HG03354 (cell line): ENCODE measurements around the gene ENO3.
A peak's percentile ranks its signal among the peaks of the same experiment; 100 is the strongest.

Source experiments
- ATAC-seq: cut with Tn5 transposase; IDR thresholded peaks from one replicate; pipeline ENCODE4 v1.9.1; 2021; ENCODE audit warnings: mild to moderate bottlenecking; ENCODE audit not compliant: unreplicated experiment, poor library complexity, severe bottlenecking

Gene ENO3

DNA sequence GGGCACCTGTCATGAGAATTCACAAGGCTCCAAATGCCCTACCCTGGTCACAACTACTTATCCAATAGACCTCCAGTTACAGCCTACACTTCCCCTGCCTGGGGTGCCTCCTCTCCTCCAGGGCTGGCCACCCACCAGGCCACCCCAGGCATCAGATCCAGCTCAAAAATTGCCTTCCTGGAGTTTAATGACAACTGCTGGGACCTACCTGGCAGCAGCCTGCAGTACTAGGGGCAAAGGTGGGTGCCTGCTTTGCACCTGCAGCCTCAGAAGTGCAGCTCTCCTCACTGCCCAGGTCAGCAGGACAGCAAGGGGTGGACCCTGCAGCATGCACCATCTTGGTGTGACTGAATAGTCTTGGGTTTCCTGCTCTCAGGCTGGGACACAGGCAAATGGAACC lies 15.3 kb upstream of the ENO3 start:
- no peak for ATAC-seq

DNA sequence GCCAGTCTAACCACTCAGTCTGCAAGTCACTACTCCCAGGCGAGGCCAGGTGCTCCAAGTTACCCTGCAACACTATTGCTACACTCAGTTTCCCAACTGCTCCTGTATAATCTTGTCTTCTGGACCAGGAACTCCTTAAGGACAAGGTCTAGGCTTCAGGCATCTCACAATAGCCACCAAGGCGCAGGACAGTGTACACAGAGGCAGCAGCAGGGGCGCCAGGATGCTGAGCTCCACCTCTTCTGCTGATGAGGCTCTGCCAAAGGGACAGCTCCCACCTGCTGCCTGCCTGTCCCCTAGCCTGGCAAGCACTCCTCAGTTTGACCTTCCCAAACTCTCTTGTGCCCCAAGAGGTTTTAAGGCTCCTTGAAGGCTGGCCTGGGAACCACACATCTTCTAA lies 14.5 kb upstream of the ENO3 start:
- no peak for ATAC-seq

DNA sequence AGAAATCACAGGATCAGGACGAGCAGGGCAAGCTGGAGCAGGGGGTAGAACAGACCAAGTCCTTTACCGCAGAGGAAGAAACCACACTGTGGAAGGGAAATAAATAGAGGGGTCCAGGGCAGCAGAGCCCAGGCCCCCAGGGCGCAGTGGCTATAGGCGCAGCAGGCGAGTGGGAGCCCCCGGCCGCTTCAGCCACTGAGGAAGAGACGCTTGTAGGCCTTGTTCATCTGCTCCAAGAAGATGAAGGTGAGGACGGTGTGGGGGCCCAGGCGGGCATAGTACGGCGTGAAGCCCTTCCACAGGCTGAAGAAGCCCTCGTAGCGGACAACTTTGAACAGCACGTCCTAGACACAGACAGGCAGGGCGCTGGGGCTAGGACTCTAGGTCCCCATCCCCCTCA lies 13.4 kb upstream of the ENO3 start:
- ATAC-seq, result no peak

DNA sequence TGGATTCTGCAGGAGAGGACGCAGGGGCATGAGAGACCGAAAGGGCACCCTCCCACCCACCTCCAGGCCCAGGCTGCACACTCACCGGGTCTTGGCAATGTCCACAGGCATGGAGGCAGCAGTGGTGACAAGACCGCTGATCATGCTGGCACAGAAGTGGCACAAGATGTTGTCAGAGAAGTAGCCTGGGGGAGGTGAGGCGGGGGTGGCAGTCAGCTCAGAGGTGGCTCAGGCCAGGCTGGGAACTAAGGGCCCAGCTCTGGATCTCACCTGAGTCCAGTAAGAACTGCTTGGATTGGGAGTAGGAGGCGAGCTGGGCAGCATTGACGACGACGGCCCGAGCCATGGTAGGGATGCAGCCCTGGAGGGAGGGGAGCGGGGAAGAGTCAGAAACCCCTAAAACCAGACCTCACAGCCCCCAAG lies 12.8 kb upstream of the ENO3 start:
- no peak for ATAC-seq

DNA sequence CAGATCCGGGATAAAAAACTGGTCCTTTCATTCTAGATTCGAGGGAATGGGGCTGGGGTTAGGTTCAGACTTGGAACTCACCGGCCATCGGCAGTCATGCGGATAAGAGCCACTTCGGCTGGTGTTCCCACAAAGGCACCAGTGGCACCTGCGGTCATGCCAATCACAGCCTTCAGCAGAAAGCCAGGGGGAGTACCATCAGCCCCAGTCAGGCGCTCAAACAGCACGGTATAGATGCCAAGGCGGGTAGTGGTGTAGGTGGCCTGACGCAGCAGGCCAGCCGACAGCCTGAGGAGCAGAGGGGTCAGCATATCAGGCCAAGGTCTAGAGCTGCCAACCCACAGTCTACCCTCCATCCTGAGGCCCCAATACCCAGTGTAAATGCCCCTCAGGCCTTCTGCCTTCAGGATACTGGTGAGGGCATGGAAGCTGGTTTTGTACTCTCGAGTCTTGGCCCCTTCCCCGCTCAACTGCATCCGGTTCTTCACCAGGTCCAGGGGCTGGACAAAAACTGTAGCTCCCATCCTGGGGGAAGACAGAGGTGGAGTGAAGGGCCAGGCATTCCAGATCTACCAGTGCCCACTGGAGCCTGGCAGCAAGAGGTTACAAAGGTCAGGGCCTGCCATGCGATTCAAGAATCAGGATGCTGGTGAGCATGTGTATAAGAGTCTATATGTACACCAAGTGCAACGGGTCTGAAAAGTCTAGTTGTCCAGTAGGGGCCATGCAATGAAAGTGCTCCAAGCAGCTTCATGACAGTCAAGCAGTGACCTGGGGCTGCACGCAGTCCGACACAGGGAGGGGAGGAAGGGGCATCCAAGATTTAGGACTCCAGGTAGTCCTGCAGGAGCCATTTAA lies 12.0 kb upstream of the ENO3 start:
- ATAC-seq, result no peak

DNA sequence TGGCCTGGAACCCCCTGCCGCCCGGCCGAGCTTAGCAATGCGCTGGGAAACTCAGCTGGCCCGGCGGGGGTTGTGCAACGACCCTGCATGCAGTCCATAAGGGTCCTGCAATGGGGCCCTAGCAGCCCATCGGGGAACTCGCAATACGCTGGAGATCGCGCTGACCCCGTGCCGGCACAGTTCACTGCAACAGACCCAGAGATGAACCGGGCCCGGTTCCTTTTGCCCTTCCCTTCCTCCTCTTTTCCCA lies 11.4 kb upstream of the ENO3 start:
- ATAC-seq, result peak; percentile 14

DNA sequence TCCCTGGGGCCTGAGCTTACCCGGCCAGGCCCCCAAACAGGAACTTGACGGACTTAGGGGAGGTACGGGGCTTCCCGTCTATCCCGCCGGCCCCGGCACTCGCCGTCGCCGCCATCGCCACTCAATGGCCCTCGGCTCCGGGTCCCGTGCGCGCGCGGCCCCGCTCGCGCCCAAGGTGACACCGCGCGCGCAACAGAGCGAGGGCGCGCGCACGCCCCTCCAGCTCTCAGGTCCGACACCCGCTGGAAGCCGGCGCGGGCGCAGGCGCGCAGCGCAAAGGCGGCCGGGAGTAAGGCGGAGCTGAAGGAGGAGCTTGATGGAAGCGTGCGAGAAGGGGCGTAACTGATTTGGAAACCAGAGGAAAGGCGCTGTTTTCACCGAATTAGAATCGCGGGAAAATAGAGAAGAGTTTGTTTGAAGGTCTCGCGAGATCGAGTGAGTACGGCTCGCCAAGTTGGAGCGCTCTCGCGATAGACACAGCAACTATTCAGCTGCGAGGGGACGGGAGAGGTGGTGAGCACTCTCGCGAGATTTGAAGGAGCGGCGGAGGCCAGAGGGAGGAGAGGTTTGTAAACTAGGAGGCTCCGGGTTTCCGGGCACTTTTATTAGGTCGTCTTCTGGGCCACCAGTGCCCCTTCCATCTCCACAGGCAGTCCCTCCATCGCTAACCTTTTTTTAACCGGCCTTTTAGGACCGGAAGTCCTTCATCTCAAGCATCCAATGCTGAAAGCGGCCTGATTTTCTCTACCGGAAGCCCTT lies 10.9 kb upstream of the ENO3 start, which contains the start of the genes RNF167 and SLC25A11:
Gene RNF167, plus strand, starts transcription at position 473 of the 759 bp plus-strand sequence. CDS start 642 bp downstream, outside the sequence.
Gene SLC25A11, minus strand, starts transcription at position 251 of the 759 bp plus-strand sequence. Its CDS starts 136 bp downstream, at position 115.
- peak; percentile 77 for ATAC-seq

DNA sequence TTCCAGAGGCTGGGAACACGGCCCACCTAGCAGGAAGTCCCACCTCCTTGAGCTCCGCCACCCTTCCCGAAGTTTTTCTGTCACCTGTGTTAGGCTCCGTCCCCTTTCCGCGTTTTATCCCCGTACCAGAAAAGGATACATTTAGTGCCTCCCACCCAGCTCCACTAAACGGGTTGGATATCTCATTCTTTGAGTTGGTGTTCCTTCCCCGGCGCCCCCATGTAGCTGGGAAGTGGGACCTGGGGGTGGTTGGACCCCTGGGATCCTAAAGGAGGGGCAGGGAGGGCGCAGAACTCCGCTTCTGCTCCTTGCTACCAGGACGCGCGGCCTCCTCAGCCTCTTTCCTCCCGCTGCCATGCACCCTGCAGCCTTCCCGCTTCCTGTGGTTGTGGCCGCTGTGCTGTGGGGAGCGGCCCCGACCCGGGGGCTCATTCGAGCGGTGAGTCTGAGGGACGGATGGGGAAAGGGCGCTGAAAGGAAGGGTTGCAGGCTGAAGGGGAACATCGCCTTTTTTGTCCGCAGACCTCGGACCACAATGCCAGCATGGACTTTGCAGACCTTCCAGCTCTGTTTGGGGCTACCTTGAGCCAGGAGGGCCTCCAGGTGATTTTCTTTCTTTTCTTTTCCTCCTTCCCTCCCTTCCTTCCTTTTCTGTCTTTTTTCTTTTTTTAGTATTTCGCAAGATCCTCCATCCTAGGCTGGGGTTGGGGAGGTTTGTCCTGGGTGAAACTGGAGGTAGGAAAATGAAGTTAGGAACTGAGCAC lies 10.2 kb upstream of the ENO3 start:
- ATAC-seq, result no peak

DNA sequence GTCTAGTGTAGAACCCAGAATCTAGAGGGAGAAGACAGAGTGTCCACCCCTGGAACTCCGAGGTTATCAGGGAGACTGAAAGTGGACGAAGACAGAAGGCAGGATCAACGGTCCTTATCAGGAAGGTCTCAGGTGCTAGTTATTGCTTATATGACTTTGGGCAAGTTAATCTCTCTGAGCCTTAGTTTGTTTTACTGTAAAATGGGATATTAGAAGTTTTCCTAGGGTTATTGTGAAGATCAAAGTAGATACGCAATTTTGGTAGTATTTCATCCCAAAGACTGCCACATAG lies 9.7 kb upstream of the ENO3 start:
- ATAC-seq, result no peak

DNA sequence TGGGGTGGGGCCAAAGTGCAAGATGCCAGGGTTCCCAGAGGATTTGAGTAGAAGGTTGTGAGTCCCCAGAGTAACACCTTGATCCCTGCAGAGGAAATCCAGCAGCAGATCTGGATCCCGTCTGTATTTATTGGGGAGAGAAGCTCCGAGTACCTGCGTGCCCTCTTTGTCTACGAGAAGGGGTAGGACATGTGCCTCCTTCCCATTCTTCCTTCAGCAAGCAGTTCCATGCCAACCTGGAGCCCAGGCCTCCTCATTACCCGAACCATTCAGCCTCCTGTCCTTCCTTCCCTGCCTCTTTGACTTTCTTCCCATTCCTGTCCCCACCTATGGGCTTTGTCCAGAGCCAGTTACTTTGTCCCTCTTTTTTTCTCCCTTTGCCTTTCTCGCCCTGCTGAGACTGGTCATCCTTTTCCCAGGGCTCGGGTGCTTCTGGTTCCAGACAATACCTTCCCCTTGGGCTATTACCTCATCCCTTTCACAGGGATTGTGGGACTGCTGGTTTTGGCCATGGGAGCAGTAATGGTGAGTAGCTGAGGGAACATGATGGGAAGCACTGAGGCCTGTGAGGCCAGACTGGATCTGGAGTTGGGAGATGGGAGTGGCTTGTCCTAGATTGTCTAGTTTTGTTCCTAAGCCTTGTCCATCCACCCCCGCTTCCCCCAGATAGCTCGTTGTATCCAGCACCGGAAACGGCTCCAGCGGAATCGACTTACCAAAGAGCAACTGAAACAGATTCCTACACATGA lies 8.0 kb upstream of the ENO3 start:
- ATAC-seq, result no peak

DNA sequence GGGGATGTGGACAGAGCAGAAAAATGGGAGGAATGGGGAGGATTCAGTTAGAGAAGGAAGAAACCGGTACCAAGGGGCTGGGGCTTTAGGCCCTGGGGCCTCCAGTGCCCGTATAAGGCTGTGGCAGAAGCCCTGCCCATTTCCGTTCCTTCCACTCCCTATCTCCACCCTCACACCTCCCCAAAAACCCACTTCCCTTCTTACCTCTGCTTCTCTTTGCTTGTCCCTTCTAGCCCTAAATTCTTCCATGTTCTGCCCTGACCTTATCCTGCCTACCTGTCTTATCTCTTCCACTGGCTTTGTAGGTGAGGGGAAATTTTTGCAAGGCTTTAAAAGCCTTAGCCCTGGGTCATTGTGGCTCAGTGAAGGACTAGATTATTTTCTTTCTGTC lies 6.8 kb upstream of the ENO3 start:
- no peak for ATAC-seq

DNA sequence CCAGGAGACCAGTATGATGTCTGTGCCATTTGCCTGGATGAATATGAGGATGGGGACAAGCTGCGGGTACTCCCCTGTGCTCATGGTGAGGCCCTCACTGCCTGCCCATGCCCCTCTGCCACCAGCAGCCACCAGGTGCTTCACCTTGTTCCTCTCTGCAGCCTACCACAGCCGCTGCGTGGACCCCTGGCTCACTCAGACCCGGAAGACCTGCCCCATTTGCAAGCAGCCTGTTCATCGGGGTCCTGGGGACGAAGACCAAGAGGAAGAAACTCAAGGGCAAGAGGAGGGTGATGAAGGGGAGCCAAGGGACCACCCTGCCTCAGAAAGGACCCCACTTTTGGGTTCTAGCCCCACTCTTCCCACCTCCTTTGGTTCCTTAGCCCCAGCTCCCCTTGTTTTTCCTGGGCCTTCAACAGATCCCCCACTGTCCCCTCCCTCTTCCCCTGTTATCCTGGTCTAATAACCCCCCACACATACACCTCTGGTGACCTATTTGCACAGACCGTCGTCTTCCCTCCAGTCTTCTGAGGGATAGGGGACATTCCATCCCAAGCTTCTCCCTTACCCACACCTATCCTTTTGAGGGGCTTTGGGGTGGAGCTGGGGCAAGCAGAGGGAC lies 6.3 kb upstream of the ENO3 start:
- no peak for ATAC-seq

DNA sequence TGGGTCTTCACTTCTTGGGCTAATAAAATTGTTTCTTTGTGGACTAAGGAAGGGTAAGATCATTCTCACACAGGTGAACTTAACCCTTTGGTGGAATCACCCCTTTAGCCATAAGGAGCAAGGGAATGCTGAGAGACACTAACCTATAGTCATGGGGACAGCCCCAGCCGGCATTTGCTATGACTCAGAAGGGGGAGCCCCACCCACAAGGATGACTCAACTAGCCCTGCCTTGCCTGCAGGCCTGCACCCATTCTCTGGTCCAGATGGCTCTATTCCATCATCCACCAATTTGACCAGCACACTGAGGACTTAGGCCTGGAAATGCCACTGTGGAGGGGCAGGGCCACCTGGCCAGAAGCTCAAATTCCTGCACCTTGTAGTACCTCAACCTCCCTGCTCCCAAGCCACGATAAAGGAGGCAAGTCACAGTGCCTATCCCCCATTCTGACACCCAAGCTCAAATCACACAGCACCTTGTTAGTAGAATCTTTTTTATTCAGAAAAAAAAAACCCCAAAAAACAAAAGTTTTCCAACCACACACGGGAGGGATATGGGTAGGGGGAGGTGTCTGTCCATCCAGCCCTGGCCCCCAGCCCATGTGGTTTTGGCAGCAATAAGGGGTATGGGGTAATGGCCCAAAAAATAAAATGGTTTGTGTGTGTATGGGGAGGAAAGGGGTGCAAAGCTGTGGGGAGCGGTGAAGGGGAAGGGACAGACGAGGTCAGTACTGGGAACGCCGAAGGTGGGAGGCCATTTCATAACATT lies 5.6 kb upstream of the ENO3 start:
- ATAC-seq, result peak; percentile 19

DNA sequence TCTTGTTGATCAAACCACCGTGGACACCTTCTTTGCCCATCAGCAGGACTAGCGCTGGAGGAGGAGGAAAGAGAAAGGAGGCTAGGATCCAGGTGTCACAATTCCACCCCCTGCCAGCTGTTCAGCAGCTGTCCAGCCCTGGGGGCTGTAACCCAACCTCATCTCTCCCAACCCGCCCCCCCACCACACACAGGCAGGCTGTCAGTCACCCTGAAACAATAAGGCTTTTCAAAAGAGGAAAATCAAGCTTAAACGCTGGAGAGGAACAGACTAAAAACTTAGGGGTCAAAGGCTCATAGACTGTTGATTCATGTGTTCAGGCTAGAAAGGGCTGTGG lies 5.0 kb upstream of the ENO3 start:
- no peak for ATAC-seq

DNA sequence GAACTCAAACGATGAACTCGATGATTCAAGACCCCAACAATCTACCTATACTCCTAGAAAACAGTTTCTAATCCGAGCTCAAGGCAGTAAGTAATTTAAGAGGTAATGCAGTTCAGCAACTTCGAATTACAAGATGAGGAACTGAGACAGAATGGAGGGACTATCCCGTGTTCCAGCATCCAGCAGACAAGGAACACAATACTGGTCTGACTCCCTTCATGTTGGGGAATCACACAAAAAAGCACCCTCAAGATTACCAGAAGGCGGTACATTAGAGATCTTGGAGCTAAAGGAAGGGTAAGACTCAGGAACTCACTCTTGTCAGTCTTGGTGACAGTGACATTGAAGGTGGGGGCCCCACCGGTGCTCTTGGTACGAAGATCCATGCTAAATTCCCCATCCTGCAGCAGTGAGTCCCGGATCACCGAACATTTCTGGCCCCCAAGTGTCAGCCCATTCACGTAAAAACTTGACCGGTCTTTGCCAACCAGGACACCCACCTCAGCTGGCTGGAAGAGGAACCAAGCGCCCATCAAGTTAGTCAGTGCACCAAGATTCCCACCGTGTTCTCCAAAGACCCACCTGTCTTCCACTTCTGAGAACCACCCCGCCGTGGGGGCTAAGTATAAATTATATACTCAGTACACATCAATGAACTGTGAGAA lies 4.5 kb upstream of the ENO3 start:
- ATAC-seq, result no peak

DNA sequence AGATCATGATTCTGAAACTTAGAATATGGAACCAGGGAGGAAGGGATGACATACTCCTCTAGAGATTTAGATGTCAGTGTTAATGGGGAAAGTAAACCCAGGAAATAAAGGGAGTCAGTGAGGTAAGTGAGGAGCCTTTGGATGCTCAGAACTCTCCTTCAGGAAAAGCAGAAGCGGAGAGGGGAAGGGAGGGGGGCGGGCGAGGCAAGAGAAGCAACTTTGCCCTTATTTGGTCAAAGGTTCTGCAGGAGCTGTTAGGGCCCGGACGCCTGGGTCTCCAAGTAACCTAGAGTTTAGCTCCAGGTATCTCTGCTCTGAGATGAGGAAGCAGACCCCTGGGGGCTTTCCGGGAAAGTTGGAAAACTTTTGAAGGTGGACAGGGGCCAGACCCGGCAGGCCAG lies 3.9 kb upstream of the ENO3 start:
- ATAC-seq, result no peak

DNA sequence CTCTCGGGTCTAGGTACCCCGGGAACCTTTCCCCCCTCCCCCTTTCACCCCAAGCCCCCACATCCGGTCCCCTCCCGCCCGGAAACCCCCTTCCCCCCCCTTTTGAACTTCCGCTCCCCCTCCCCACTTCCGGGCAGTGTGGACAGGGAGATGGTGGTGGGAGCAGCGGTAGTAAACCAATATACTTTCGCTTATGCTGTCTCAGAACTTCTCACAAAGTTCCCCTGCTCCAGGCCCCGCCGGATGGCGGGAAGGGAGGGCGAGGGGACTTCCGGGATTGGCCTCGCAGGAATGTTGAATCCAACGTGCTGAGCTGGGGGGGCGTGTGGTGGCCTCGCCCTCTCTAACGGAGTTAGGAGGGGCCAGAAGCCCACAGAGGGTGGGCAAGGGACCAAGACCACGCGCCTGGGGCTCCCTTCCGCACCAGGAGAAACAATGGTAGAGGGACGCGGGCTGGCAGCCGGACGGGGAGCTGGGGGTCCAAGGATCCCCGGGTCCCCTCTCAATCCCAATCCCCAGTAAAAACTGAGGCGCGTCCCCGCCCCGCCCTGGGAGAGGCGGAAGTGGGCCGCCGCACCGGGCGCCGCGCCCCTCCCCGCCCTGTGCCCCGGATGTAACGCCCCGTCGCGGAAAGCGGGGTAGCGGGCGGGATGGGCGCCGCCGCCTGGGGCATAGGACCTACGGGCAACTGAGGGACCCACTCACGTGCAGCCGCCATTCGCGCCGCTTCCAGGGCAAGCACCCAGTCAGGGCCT lies 3.3 kb upstream of the ENO3 start:
- ATAC-seq, result peak; percentile 17
